ENCODE data around the gene WDR81. TPM values are rescaled to one million over a fixed set of nuclear protein-coding genes. Genes with fewer than 3 reads are reported as not detected.

WDR81 gene
- total and polyA plus RNA-seq, 2 donors (not counting 1 experiment from before 2014, with no cell fraction given) = 52.7 to 102 TPM

DNA sequence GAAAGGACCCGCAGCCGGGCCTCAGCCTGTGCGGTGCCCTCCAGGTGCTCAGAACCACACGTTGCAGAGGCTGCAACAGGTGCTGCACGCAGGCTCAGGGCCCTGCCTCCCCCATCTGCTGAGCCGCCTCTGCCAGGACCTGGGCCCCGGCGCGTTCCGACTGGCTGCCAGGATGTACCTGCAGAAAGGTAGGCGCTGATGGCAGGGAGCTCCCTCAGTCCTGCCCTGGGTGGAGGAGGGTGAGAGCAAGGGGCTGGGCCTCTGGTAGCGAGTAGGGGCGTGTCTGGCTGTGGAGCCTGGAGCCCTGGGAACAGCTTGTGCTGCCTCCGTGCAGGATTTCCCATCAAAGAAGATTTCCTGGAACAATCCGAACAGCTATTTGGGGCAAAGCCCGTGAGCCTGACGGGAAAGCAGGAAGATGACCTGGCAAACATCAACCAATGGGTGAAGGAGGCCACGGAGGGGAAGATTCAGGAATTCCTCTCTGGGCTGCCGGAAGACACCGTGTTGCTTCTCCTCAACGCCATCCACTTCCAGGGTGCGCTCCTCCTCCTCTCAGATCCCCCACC is 22.6 kb downstream of the WDR81 start:
- TF ChIP-seq EZH2 (IDR thresholded peaks at IDR 0.05; ENCODE audit: borderline replicate concordance, insufficient read depth, low read depth, low read length, poor library complexity, severe bottlenecking) = no peak
- TF ChIP-seq, protein P1, sequence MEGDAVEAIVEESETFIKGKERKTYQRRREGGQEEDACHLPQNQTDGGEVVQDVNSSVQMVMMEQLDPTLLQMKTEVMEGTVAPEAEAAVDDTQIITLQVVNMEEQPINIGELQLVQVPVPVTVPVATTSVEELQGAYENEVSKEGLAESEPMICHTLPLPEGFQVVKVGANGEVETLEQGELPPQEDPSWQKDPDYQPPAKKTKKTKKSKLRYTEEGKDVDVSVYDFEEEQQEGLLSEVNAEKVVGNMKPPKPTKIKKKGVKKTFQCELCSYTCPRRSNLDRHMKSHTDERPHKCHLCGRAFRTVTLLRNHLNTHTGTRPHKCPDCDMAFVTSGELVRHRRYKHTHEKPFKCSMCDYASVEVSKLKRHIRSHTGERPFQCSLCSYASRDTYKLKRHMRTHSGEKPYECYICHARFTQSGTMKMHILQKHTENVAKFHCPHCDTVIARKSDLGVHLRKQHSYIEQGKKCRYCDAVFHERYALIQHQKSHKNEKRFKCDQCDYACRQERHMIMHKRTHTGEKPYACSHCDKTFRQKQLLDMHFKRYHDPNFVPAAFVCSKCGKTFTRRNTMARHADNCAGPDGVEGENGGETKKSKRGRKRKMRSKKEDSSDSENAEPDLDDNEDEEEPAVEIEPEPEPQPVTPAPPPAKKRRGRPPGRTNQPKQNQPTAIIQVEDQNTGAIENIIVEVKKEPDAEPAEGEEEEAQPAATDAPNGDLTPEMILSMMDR (IDR thresholded peaks at IDR 0.05) = no peak
- DNase-seq = no peak
- ChIA-PET CTCF (interaction anchor here (0.9 kb wide), 1 partner anchor 25 kb away, joined by 3 read pairs; no protein-coding TSS in a partner anchor), POLR2A (interaction anchor here (0.6 to 1.5 kb wide), 3 partner anchors 10 to 115 kb away, joined by 3 to 6 read pairs (median 5); partner anchors contain the start of gene SERPINF1)
- no peaks in the 10 kb centered on the region for H3K27me3 ChIP-seq (replicated peaks in 1 of 4; ENCODE audit: control extremely low read depth in 1 of 4, control insufficient read depth in 3 of 4, insufficient read depth in 4 of 4, low read length in 3 of 4)
- no peak overlapping the region for H3K4me3 ChIP-seq (ENCODE audit: control extremely low read depth in 1 of 5, extremely low read depth in 1 of 5, insufficient read depth in 1 of 5, low read depth in 2 of 5, low read length in 4 of 5)
- intact Hi-C loops (cut with micrococcal nuclease) = no loop called here
- 95% methylated on average over 21 of the region's 22 CpGs for WGBS (ENCODE audit: insufficient coverage)
- Mint-ChIP-seq H3K4me3 (no peak overlapping the region), H3K27ac (no peak overlapping the region), H3K27me3 (no peaks in the 10 kb centered on the region), H3K4me1 (peaks cover 2% of the 10 kb centered on the region), H3K9me3 (ENCODE audit: insufficient read depth) (no peaks in the 10 kb centered on the region)
- peaks cover 1 to 5% of the 10 kb centered on the region in 2 donors for H3K4me1 ChIP-seq (ENCODE audit: control insufficient read depth in 2 of 2, insufficient read depth in 2 of 2, low read length in 2 of 2)
- ATAC-seq (ENCODE audit: low read depth) = no peak
- no peak overlapping the region for H3K9ac ChIP-seq (ENCODE audit: low read length)
- no peaks in the 10 kb centered on the region for H3K79me2 ChIP-seq (ENCODE audit: control insufficient read depth, insufficient read depth, low read length)
- no peaks in the 10 kb centered on the region for H3K36me3 ChIP-seq (replicated peaks in 1 of 2; ENCODE audit: control extremely low read depth in 1 of 2, control insufficient read depth in 1 of 2, extremely low read depth in 1 of 2, insufficient read depth in 2 of 2, low read length in 1 of 2)
- no peaks in the 10 kb centered on the region for H3K9me3 ChIP-seq (ENCODE audit: control extremely low read depth in 1 of 3, control insufficient read depth in 2 of 3, insufficient read depth in 1 of 3, low read length in 2 of 3)
- H2AFZ ChIP-seq (ENCODE audit: insufficient read depth, low read depth, low read length, poor library complexity, severe bottlenecking) = no peak overlapping the region
- no peak overlapping the region for H3K27ac ChIP-seq (ENCODE audit: low read length in 2 of 2)
- H3K4me2 ChIP-seq (replicated peaks; ENCODE audit: low read depth, low read length, poor library complexity, severe bottlenecking) = no peak overlapping the region
- H4K20me1 ChIP-seq (ENCODE audit: control insufficient read depth, insufficient read depth, low read length, poor library complexity, severe bottlenecking) = no peaks in the 10 kb centered on the region

DNA sequence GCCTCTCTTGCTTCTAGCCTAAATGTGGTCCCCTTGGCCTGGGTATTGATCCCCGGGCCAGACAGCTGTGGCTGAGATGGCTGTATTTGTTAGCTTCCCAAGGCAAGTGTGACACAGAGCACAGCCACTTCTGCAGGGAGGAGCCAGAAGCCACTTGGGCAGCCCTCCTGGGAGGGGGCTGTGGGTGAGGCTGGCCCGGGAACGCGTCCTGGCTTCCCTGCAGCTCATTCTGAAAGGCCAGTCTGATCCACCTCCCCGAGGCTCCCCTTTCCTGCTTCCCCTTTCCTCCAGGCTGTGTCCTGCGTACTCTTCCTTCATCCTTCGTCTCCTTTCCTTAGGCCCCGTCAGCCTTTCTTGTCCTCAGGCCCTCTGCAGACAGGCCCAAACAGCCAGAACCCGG is 26.1 kb downstream of the WDR81 start:
- Histone ChIP-seq H3K9me3 (ENCODE audit: control extremely low read depth in 1 of 3, control insufficient read depth in 2 of 3, insufficient read depth in 1 of 3, low read length in 2 of 3) (no peaks in the 10 kb centered on the region), H3K36me3 (replicated peaks in 1 of 2; ENCODE audit: control extremely low read depth in 1 of 2, control insufficient read depth in 1 of 2, extremely low read depth in 1 of 2, insufficient read depth in 2 of 2, low read length in 1 of 2) (no peaks in the 10 kb centered on the region), H3K79me2 (ENCODE audit: control insufficient read depth, insufficient read depth, low read length) (no peaks in the 10 kb centered on the region), H3K27ac (ENCODE audit: low read length in 2 of 2) (no peak overlapping the region), H3K4me3 (ENCODE audit: control extremely low read depth in 1 of 5, extremely low read depth in 1 of 5, insufficient read depth in 1 of 5, low read depth in 2 of 5, low read length in 4 of 5) (no peak overlapping the region), H2AFZ (ENCODE audit: insufficient read depth, low read depth, low read length, poor library complexity, severe bottlenecking) (no peak overlapping the region), H3K9ac (ENCODE audit: low read length) (no peak overlapping the region), H4K20me1 (ENCODE audit: control insufficient read depth, insufficient read depth, low read length, poor library complexity, severe bottlenecking) (no peaks in the 10 kb centered on the region), H3K4me2 (replicated peaks; ENCODE audit: low read depth, low read length, poor library complexity, severe bottlenecking) (no peak overlapping the region), H3K27me3 (replicated peaks in 1 of 4; ENCODE audit: control extremely low read depth in 1 of 4, control insufficient read depth in 3 of 4, insufficient read depth in 4 of 4, low read length in 3 of 4) (no peaks in the 10 kb centered on the region), H3K4me1 (ENCODE audit: control insufficient read depth in 2 of 2, insufficient read depth in 2 of 2, low read length in 2 of 2) (peaks cover 10 to 15% of the 10 kb centered on the region in 2 donors)
- peaks cover 14% of the 10 kb centered on the region for H3K4me1 Mint-ChIP-seq
- WGBS (ENCODE audit: insufficient coverage) = over 99% methylated on average over 9 of the region's 9 CpGs
- no peak for ATAC-seq (ENCODE audit: low read depth)
- ChIA-PET CTCF (interaction anchor here (3.6 kb wide), 1 partner anchor 30 kb away, joined by 39 read pairs; no protein-coding TSS in a partner anchor), POLR2A (no interaction called here)
- H3K9me3 Mint-ChIP-seq (ENCODE audit: insufficient read depth) = no peaks in the 10 kb centered on the region
- no peaks in the 10 kb centered on the region for H3K27me3 Mint-ChIP-seq
- TF ChIP-seq, protein P1 (IDR thresholded peaks at IDR 0.05) = no peak
- no peak for TF ChIP-seq EZH2 (IDR thresholded peaks at IDR 0.05; ENCODE audit: borderline replicate concordance, insufficient read depth, low read depth, low read length, poor library complexity, severe bottlenecking)
- no peak overlapping the region for H3K4me3 Mint-ChIP-seq
- no peak for DNase-seq
- no peak overlapping the region for H3K27ac Mint-ChIP-seq
- intact Hi-C loops (cut with micrococcal nuclease) = no loop called here
